Kidney (tissue), 14 donors: Measurements from ENCODE around the gene CAP1. TPM values are rescaled to one million over a fixed set of nuclear protein-coding genes. Genes with fewer than 3 reads are reported as not detected.

Experiments
- DNase-seq, 5 donors: peaks; one replicate each; pipeline ENCODE4 v3.0.0-alpha.2; 2013 to 2020
- FAIRE-seq: peaks from 2 replicates; lab custom pipeline; 2012; peaks lifted over from hg19 to GRCh38; lab: Jason Lieb, UNC
- H3K27ac ChIP-seq, 2 donors: one replicate each; pipeline ENCODE4 v1.7.0; 2013; ENCODE audit warnings: low read depth in 2 of 2, low read length in 2 of 2, inconsistent platforms in 1 of 2
- H3K27me3 ChIP-seq: one replicate; pipeline ENCODE4 v1.7.1; 2013; ENCODE audit warnings: low read length, inconsistent platforms; ENCODE audit not compliant: control insufficient read depth, insufficient read depth
- H3K36me3 ChIP-seq, 3 donors: one replicate each; pipeline versions ENCODE4 v1.7.0 to v1.7.1; 2013; ENCODE audit warnings: low read length in 3 of 3, control low read depth in 1 of 3, inconsistent platforms in 1 of 3; ENCODE audit not compliant: insufficient read depth in 3 of 3, control insufficient read depth in 2 of 3
- H3K4me1 ChIP-seq, 3 donors: one replicate each; pipeline versions ENCODE4 v1.7.0 to v1.7.1; 2013; ENCODE audit warnings: low read length in 3 of 3, inconsistent platforms in 1 of 3, low read depth in 1 of 3; ENCODE audit not compliant: control insufficient read depth in 2 of 3, insufficient read depth in 2 of 3
- H3K4me3 ChIP-seq, 3 donors: one replicate each; pipeline versions ENCODE4 v1.7.0 to v1.8.1; 2013; ENCODE audit warnings: low read length in 3 of 3, control low read depth in 1 of 3, inconsistent platforms in 1 of 3
- H3K9ac ChIP-seq, 3 donors: one replicate each; pipeline versions ENCODE4 v1.7.0 to v1.7.1; 2013; ENCODE audit warnings: low read length in 3 of 3, control low read depth in 1 of 3, inconsistent platforms in 1 of 3
- H3K9me3 ChIP-seq, 3 donors: one replicate each; pipeline versions ENCODE4 v1.7.0 to v1.7.1; 2013; ENCODE audit warnings: low read length in 3 of 3, control low read depth in 1 of 3, inconsistent platforms in 1 of 3; ENCODE audit not compliant: control insufficient read depth in 2 of 3, insufficient read depth in 1 of 3
- CTCF ChIP-seq: IDR thresholded peaks from 3 replicates; pipeline ENCODE4 v1.5.1; 2012; ENCODE audit warnings: mild to moderate bottlenecking, moderate library complexity, borderline replicate concordance; ENCODE audit not compliant: insufficient read depth; ENCODE audit errors: extremely low read depth
- intact Hi-C: fragments of 100-400 bp; cut with DNase I; formaldehyde crosslinking; loops from one replicate; pipeline ENCODE4 v1.11.1; 2022
- polyA plus RNA-seq: library from polyadenylated mRNA; stranded (reverse); fragments of 350-450 nt; fragmentation: Illumina TruSeq; extraction: RNeasy Lipid Tissue Mini Kit (QIAGEN cat#74804); gene quantifications from one replicate; pipeline ENCODE4 v1.2.3, GENCODE V29; 2014; ENCODE audit warnings: low read depth, low replicate concordance; ENCODE audit not compliant: insufficient read depth
- total RNA-seq: library from RNA; stranded (reverse); fragmentation: NEBNext Ultra II Directional; extraction: Animal tissue kit (Norgen Biotek cat#: 25700); gene quantifications from one replicate; pipeline ENCODE4 v1.2.1, GENCODE V29; 2021
- donor health status: control.
- donor health status: control.
- donor health status: control.
- donor health status: control.
- donor health status: control.
- donor health status: DM: yes; HTN: yes; CAD: no.
- donor health status: Normal renal cell carcinoma (clear cell type).

The CAP1 gene
- total and polyA plus RNA-seq, 2 donors from 2014 or later = 128 to 328 TPM

DNA sequence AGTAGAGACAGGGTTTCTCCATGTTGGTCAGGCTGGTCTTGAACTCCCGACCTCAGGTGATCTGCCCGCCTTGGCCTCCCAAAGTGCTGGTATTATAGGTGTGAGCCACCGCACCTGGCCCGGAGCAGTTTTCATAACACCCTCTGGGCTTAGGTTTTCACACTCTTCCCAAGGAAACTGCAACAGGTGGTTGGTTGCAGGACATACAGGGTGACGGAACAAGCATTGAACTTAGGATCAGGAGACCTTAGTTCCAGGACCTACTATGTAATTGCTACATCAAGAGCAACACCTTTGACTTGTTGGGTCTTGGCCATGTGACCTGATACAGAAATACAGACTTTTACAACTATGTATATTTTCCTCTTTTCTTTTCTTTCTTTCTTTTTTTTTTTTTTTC is 47.6 kb upstream of the CAP1 start:
- intact Hi-C loops = no loop called here
- no peak for TF ChIP-seq CTCF
- FAIRE-seq = no peak
- no peaks in the 10 kb centered on the region for H3K9me3 ChIP-seq
- H3K9ac ChIP-seq = no peak overlapping the region
- DNase-seq = no peak
- no peaks in the 10 kb centered on the region for H3K27me3 ChIP-seq
- no peaks in the 10 kb centered on the region for H3K36me3 ChIP-seq
- no peak overlapping the region for H3K27ac ChIP-seq
- no peak overlapping the region for H3K4me3 ChIP-seq
- no peaks in the 10 kb centered on the region for H3K4me1 ChIP-seq

DNA sequence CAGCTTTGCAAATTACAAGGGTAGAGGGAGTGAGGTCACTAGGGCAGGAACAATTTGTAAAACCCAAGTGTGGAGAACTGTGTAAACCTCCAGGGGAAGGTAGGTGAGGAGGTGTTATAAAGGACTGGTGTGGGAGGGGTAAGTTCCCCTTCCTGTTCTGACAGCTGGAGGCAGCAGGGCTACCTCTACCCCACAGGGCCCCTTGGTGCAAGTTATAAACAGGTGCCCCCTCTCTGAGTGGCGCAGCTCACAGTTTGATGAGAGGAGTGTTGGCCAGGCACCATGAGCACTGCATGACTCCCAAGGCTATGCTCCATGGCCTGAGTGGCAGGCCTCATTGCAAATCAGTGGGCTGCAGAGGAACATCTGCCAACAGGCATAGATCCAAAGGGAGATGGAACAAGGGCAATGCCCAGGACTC is 44.5 kb upstream of the CAP1 start:
- H3K27me3 ChIP-seq = no peaks in the 10 kb centered on the region
- no peaks in the 10 kb centered on the region for H3K36me3 ChIP-seq
- no peaks in the 10 kb centered on the region for H3K4me1 ChIP-seq
- no peaks in the 10 kb centered on the region for H3K9me3 ChIP-seq
- FAIRE-seq (no peak), DNase-seq (no peak)
- no peak overlapping the region for H3K9ac ChIP-seq
- intact Hi-C loops = no loop called here
- no peak for TF ChIP-seq CTCF
- H3K4me3 ChIP-seq = no peak overlapping the region
- no peak overlapping the region for H3K27ac ChIP-seq

DNA sequence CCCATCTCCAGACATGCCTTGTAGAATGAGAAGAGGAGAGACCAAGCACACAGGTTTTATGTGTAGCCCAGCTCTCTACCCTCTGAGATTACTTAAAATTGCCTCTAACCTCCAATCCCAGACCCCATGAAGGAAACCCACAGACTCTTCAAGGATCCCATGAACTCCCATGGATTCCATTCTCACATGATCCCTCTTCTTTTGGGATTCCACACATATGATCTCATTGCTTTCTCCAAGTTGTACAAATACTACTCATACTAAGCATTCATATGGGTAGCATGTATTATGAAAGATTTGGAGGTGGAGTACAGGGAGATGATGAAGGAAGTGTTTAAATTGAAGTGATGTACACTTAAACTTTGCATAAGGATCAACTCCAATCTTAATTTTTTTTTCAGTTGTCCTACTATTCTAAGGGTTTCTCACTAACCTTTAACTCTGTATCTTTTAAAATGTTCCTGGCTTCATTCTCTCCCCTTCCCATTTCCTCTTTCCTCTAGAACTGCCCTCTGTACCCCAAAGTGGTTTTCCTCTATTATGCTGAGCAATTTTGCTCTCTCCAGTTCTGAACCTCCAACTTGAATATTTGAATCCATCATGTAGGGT is 44.0 kb upstream of the CAP1 start:
- no peak overlapping the region for H3K27ac ChIP-seq
- H3K27me3 ChIP-seq = no peaks in the 10 kb centered on the region
- no peak overlapping the region for H3K9ac ChIP-seq
- FAIRE-seq (no peak), DNase-seq (no peak)
- TF ChIP-seq CTCF = no peak
- H3K4me3 ChIP-seq = no peak overlapping the region
- H3K9me3 ChIP-seq = no peaks in the 10 kb centered on the region
- H3K36me3 ChIP-seq = no peaks in the 10 kb centered on the region
- H3K4me1 ChIP-seq = no peaks in the 10 kb centered on the region
- intact Hi-C loops = no loop called here

- no peak overlapping the region for H3K9ac ChIP-seq
- H3K36me3 ChIP-seq = no peaks in the 10 kb centered on the region
- DNase-seq (no peak), FAIRE-seq (no peak)
- no peaks in the 10 kb centered on the region for H3K9me3 ChIP-seq
- intact Hi-C loops = no loop called here
- H3K27me3 ChIP-seq = no peaks in the 10 kb centered on the region
- TF ChIP-seq CTCF = no peak
- H3K4me3 ChIP-seq = no peak overlapping the region
- H3K27ac ChIP-seq = no peak overlapping the region
- H3K4me1 ChIP-seq = no peaks in the 10 kb centered on the region
Observed at GRCh38 chr1:40001456-40001855, 39.1 kb upstream of the CAP1 start.
